Neural progenitor cell (in vitro differentiated cells): ENCODE results near the gene TPM3. TPM values are rescaled to one million over a fixed set of nuclear protein-coding genes. Genes with fewer than 3 reads are reported as not detected.
A peak's percentile ranks its signal among the peaks of the same experiment; 100 is the strongest.
"Not testable (repeated sequence)": the region's sequence is repeated elsewhere in the genome, so short reads cannot be mapped to it uniquely, and the experiment has no call there.

Source experiments
- DNase-seq: peaks from one replicate; pipeline ENCODE4 v3.0.0-alpha.2; 2016; ENCODE audit warnings: low spot score
- H2AFZ ChIP-seq: fragments of 200-600 bp; sonication (generic); replicated peaks from 2 replicates; pipeline ENCODE4 v1.6.1; 2016; ENCODE audit warnings: antibody characterized with exemption
- H3F3A ChIP-seq: fragments of 200-600 bp; sonication (generic); 2 replicates; pipeline ENCODE4 v1.6.1; 2016; ENCODE audit warnings: antibody characterized with exemption, low read depth
- H3K27ac ChIP-seq: fragments of 200-600 bp; sonication (generic); 2 replicates; pipeline ENCODE4 v1.5.1; 2016; ENCODE audit warnings: mild to moderate bottlenecking
- H3K27me3 ChIP-seq: fragments of 200-600 bp; sonication (generic); 2 replicates; pipeline ENCODE4 v1.6.1; 2016; ENCODE audit warnings: mild to moderate bottlenecking, moderate library complexity
- H3K36me3 ChIP-seq: fragments of 200-600 bp; sonication (generic); 2 replicates; pipeline ENCODE4 v1.5.1; 2016
- H3K4me1 ChIP-seq: fragments of 200-600 bp; sonication (generic); 2 replicates; pipeline ENCODE4 v1.6.1; 2016; ENCODE audit warnings: mixed run types
- H3K4me2 ChIP-seq: fragments of 200-600 bp; sonication (generic); 2 replicates; pipeline ENCODE4 v1.6.1; 2016
- H3K4me3 ChIP-seq: fragments of 200-600 bp; sonication (generic); 2 replicates; pipeline ENCODE4 v1.5.1; 2016
- H3K79me2 ChIP-seq: fragments of 200-600 bp; sonication (generic); 2 replicates; pipeline ENCODE4 v1.6.1; 2016; ENCODE audit warnings: low read depth
- H3K9ac ChIP-seq: fragments of 200-600 bp; sonication (generic); 2 replicates; pipeline ENCODE4 v1.6.1; 2016
- H3K9me3 ChIP-seq: fragments of 200-600 bp; sonication (generic); 2 replicates; pipeline ENCODE4 v1.5.1; 2016; ENCODE audit warnings: low read depth
- H4K20me1 ChIP-seq: fragments of 200-600 bp; sonication (generic); 2 replicates; pipeline ENCODE4 v1.6.1; 2016; ENCODE audit warnings: low read depth
- H3K27ac Mint-ChIP-seq: 3 replicates; pipeline ENCODE4 v1.8.0; 2021; ENCODE audit warnings: mixed read lengths
- H3K27me3 Mint-ChIP-seq: 2 replicates; pipeline ENCODE4 v1.8.0; 2022; ENCODE audit warnings: low read depth, mild to moderate bottlenecking, inconsistent platforms, moderate library complexity, mixed read lengths; ENCODE audit not compliant: insufficient read depth
- H3K36me3 Mint-ChIP-seq: 3 replicates; pipeline ENCODE4 v1.8.0; 2021; ENCODE audit warnings: mixed read lengths
- H3K4me1 Mint-ChIP-seq: 3 replicates; pipeline ENCODE4 v1.8.0; 2021; ENCODE audit warnings: mixed read lengths
- H3K4me3 Mint-ChIP-seq: 3 replicates; pipeline ENCODE4 v1.8.0; 2021; ENCODE audit warnings: mild to moderate bottlenecking, moderate library complexity, mixed read lengths
- H3K9me3 Mint-ChIP-seq: 3 replicates; pipeline ENCODE4 v1.8.0; 2020; ENCODE audit warnings: mixed read lengths
- CTCF ChIP-seq: fragments of 200-600 bp; sonication (generic); IDR thresholded peaks from 2 replicates; pipeline ENCODE4 v1.5.1; 2017; ENCODE audit warnings: antibody characterized with exemption, mild to moderate bottlenecking
- EZH2 ChIP-seq: fragments of 200-600 bp; sonication (generic); IDR thresholded peaks from 2 replicates; pipeline ENCODE4 v1.6.1; 2017; ENCODE audit warnings: antibody characterized with exemption, mild to moderate bottlenecking, moderate library complexity
- EZH2phosphoT487 ChIP-seq: fragments of 200-600 bp; sonication (generic); IDR thresholded peaks from 2 replicates; pipeline ENCODE4 v1.6.1; 2017; ENCODE audit warnings: antibody characterized with exemption
- total RNA-seq: library from RNA; depleted of rRNA; stranded (reverse); fragments of >200 nt; gene quantifications from 2 replicates; pipeline ENCODE4 v1.2.3, GENCODE V29; 2015; ENCODE audit warnings: low replicate concordance

The TPM3 gene
- total RNA-seq, 1 donor from 2014 or later, result 596 TPM

GRCh38 chr1:154148807-154149206 lies 43.1 kb downstream of the TPM3 start:
- Histone ChIP-seq H3K36me3 (no peaks in the 10 kb centered on the region), H3K4me2 (no peak overlapping the region), H3K79me2 (no peaks in the 10 kb centered on the region), H3K27ac (no peak overlapping the region), H3K4me3 (no peak overlapping the region), H3K9me3 (no peaks in the 10 kb centered on the region), H4K20me1 (no peaks in the 10 kb centered on the region), H2AFZ (no peak overlapping the region), H3K27me3 (no peaks in the 10 kb centered on the region), H3F3A (no peaks in the 10 kb centered on the region), H3K9ac (no peak overlapping the region), H3K4me1 (no peaks in the 10 kb centered on the region)
- Mint-ChIP-seq H3K27ac (no peak overlapping the region), H3K9me3 (no peaks in the 10 kb centered on the region), H3K27me3 (no peaks in the 10 kb centered on the region), H3K4me1 (no peaks in the 10 kb centered on the region), H3K4me3 (no peak overlapping the region), H3K36me3 (no peaks in the 10 kb centered on the region)
- no peak for DNase-seq
- TF ChIP-seq CTCF, result no peak
- no peak for TF ChIP-seq EZH2phosphoT487
- no peak for TF ChIP-seq EZH2

GRCh38 chr1:154147505-154147904 lies 44.4 kb downstream of the TPM3 start:
- H3K36me3 ChIP-seq, H3K4me1 Mint-ChIP-seq, H3K79me2 ChIP-seq, H3K36me3 Mint-ChIP-seq, H3K27ac ChIP-seq, DNase-seq, H3K4me2 ChIP-seq, H4K20me1 ChIP-seq, H3K27ac Mint-ChIP-seq, H3K27me3 Mint-ChIP-seq, H3K4me3 ChIP-seq, H3K4me1 ChIP-seq, H3F3A ChIP-seq, H3K27me3 ChIP-seq, H3K9me3 ChIP-seq, H3K4me3 Mint-ChIP-seq, H2AFZ ChIP-seq, H3K9me3 Mint-ChIP-seq, H3K9ac ChIP-seq: not testable (repeated sequence)

GRCh38 chr1:154145986-154146385 lies 45.9 kb downstream of the TPM3 start:
- Mint-ChIP-seq H3K4me1 (no peaks in the 10 kb centered on the region), H3K4me3 (no peak overlapping the region), H3K27ac (no peak overlapping the region), H3K9me3 (no peaks in the 10 kb centered on the region), H3K27me3 (no peaks in the 10 kb centered on the region), H3K36me3 (no peaks in the 10 kb centered on the region)
- Histone ChIP-seq H3K27me3 (no peaks in the 10 kb centered on the region), H3K4me3 (no peak overlapping the region), H3K27ac (no peak overlapping the region), H3K9me3 (no peaks in the 10 kb centered on the region), H3F3A (no peaks in the 10 kb centered on the region), H3K4me1 (no peaks in the 10 kb centered on the region), H2AFZ (no peak overlapping the region), H3K4me2 (no peak overlapping the region), H3K9ac (no peak overlapping the region), H3K79me2 (no peaks in the 10 kb centered on the region), H3K36me3 (no peaks in the 10 kb centered on the region), H4K20me1 (no peaks in the 10 kb centered on the region)
- TF ChIP-seq CTCF, result peak; percentile 53
- TF ChIP-seq EZH2phosphoT487, result no peak
- no peak for DNase-seq

GRCh38 chr1:154142358-154142757 lies 49.5 kb downstream of the TPM3 start:
- no peak for TF ChIP-seq EZH2phosphoT487
- TF ChIP-seq CTCF, result no peak
- TF ChIP-seq EZH2, result no peak
- no peak overlapping the region for H3K4me2 ChIP-seq
- H3K4me1 ChIP-seq, result no peaks in the 10 kb centered on the region
- no peaks in the 10 kb centered on the region for H3F3A ChIP-seq
- no peaks in the 10 kb centered on the region for H3K36me3 Mint-ChIP-seq
- no peak overlapping the region for H3K27ac ChIP-seq
- H2AFZ ChIP-seq, result no peak overlapping the region
- no peaks in the 10 kb centered on the region for H4K20me1 ChIP-seq
- no peak overlapping the region for H3K4me3 ChIP-seq
- H3K36me3 ChIP-seq, result no peaks in the 10 kb centered on the region
- no peaks in the 10 kb centered on the region for H3K4me1 Mint-ChIP-seq
- no peak overlapping the region for H3K27ac Mint-ChIP-seq
- H3K4me3 Mint-ChIP-seq, result no peak overlapping the region
- H3K27me3 ChIP-seq, result no peaks in the 10 kb centered on the region
- H3K9ac ChIP-seq, result no peak overlapping the region
- no peaks in the 10 kb centered on the region for H3K9me3 ChIP-seq
- no peak for DNase-seq
- H3K27me3 Mint-ChIP-seq, result no peaks in the 10 kb centered on the region
- H3K79me2 ChIP-seq, result no peaks in the 10 kb centered on the region
- H3K9me3 Mint-ChIP-seq, result no peaks in the 10 kb centered on the region
